Hepatic stellate cell (primary cell): ENCODE results near the gene ITGB7.

Experiments
- DNase-seq: peaks from one replicate; pipeline ENCODE4 v3.0.0; 2011; ENCODE audit warnings: low spot score

Gene ITGB7, protein sequence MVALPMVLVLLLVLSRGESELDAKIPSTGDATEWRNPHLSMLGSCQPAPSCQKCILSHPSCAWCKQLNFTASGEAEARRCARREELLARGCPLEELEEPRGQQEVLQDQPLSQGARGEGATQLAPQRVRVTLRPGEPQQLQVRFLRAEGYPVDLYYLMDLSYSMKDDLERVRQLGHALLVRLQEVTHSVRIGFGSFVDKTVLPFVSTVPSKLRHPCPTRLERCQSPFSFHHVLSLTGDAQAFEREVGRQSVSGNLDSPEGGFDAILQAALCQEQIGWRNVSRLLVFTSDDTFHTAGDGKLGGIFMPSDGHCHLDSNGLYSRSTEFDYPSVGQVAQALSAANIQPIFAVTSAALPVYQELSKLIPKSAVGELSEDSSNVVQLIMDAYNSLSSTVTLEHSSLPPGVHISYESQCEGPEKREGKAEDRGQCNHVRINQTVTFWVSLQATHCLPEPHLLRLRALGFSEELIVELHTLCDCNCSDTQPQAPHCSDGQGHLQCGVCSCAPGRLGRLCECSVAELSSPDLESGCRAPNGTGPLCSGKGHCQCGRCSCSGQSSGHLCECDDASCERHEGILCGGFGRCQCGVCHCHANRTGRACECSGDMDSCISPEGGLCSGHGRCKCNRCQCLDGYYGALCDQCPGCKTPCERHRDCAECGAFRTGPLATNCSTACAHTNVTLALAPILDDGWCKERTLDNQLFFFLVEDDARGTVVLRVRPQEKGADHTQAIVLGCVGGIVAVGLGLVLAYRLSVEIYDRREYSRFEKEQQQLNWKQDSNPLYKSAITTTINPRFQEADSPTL

GRCh38 chr12:53207042-53207441, at the start of gene ITGB7:
TSS of gene ITGB7 (minus strand) at chr12:53207251. CDS start at chr12:53200443, 6,808 bp downstream.
- DNase-seq = no peak

- no peak for DNase-seq
Measured at GRCh38 chr12:53255996-53256395, 48.9 kb upstream of the ITGB7 start.

GRCh38 chr12:53254816-53255545, 47.9 kb upstream of the ITGB7 start:
- no peak for DNase-seq

- DNase-seq = no peak
Measured at GRCh38 chr12:53253298-53253697, 46.2 kb upstream of the ITGB7 start.

- DNase-seq = peak; percentile 49
Measured at GRCh38 chr12:53252349-53252916, 45.4 kb upstream of the ITGB7 start.

DNA sequence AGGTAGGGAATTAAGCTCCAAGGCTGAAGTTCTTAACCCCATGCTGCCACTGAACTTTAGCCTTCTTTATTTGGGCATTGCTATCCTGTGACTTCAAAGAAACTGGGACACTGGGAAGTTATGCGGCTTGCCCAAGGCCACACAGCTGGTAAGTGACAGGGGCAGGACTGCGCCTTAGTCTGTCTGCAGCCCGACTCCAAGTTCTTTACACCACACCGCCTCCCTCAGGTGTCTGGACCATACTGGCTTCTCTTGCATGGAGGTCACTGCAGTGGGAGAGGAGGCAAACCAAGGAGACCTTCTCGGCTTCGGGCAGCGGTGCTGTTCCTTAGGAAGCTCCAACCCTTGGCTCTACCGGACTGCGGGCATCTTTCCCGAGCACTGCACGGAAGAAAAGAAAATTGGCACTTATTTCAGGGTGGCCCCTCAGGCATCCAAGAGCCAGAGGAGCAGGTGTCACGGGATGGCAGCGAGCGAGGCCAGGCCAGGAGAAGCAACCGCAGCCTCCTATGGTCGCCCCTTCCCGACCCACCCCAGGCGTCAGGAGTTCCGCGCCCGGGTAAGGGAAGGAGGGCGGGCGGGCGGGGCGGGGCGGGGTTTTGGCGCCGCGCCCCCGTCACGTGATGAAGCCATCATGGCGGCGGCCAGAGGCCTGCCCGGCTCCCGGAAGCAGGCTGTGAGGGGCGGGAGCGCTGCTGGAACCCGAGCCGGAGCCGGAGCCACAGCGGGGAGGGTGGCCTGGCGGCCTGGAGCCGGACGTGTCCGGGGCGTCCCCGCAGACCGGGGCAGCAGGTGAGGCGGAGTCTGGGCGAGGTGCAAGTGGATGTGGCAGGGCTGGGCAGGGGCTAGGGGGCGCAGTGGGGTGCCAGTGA, 44.7 kb upstream of the ITGB7 start:
- peak; percentile 90 for DNase-seq

GRCh38 chr12:53245286-53245685, 38.2 kb upstream of the ITGB7 start:
- DNase-seq = no peak

DNA sequence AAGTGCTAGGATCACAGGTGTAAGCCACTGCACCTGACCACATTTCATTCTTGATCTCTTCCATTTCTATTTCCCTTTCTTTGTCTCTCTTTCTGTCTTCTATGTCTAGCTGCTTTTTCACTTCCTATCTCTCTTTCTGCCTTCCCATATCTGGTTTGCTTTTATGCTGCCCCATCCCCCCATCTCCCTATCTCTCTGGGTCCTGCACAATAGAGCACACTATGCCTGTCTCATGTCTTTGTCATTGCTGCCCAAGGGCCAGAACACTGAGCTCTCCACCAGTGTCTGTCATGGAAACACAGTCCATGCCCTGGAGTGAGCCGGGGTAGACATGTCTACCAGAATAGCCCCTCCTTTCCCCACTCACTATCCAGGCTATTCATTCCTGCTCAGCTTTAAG, 37.3 kb upstream of the ITGB7 start:
- no peak for DNase-seq

- no peak for DNase-seq
Measured at GRCh38 chr12:53241623-53242412, 34.8 kb upstream of the ITGB7 start.

GRCh38 chr12:53239643-53240258, 32.7 kb upstream of the ITGB7 start:
- no peak for DNase-seq

GRCh38 chr12:53236443-53237111, 29.5 kb upstream of the ITGB7 start:
- DNase-seq = no peak

GRCh38 chr12:53235742-53236442, 28.8 kb upstream of the ITGB7 start:
- no peak for DNase-seq

- no peak for DNase-seq
Measured at GRCh38 chr12:53235164-53235563, 28.1 kb upstream of the ITGB7 start.

GRCh38 chr12:53234271-53234914, 27.3 kb upstream of the ITGB7 start:
- no peak for DNase-seq

GRCh38 chr12:53233671-53234121, 26.6 kb upstream of the ITGB7 start:
- no peak for DNase-seq

DNA sequence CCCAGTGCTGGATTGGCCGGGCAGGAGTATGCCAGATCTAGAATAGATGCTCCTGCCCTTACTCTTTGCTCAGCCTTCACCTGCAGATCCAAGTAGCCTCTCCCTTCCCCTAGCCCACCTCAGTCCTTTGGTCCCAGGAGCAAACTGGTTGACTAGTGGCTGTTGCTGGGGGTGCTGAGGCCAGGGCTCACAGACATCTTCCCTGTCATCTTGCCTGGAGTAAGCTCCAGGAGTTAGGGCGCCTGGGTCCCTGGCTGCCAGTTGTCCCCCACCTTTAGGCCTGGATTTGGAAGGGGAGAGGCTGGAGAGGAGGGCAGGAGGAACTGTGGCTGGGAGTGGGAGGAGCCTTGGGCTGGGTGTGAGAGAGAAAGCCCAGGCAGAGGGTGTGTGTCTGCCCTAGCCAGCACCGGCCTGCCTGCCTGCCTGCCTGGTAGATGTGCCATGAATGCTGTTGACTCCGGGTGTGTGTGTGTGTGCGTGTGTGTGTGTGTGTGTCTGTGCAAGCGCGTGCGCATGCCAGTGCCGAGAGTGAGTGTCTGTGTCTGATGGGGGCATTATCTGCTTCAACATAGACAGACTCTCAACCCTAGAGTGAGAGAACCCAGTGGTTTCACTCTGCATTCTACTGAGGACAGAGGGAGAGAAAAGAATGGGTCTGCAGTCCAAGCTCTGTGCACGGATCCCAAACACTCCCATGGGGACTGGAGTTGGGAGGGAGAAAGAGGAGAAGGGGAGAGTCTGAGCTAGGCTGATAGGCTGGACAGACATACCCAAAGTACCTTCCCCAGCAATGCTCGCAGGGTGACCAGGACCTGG, 25.8 kb upstream of the ITGB7 start:
- DNase-seq = peak; percentile 79
